IPS-15b (cell line): ENCODE results near the gene PTPRN2.

Experiments used
- H3K27me3 ChIP-seq: one replicate; pipeline ENCODE4 v1.6.1; 2013; ENCODE audit warnings: low read length; ENCODE audit not compliant: control insufficient read depth, insufficient read depth
- H3K36me3 ChIP-seq: one replicate; pipeline ENCODE4 v1.6.1; 2013; ENCODE audit warnings: low read length; ENCODE audit not compliant: control insufficient read depth, insufficient read depth
- H3K4me1 ChIP-seq: one replicate; pipeline ENCODE4 v1.6.1; 2013; ENCODE audit warnings: mild to moderate bottlenecking, low read length; ENCODE audit not compliant: control insufficient read depth, insufficient read depth
- H3K4me3 ChIP-seq: one replicate; pipeline ENCODE4 v1.5.1; 2013; ENCODE audit warnings: low read depth, low read length
- H3K9ac ChIP-seq: one replicate; pipeline ENCODE4 v1.6.1; 2013; ENCODE audit warnings: low read depth, mild to moderate bottlenecking, low read length
- H3K9me3 ChIP-seq: one replicate; pipeline ENCODE4 v1.6.1; 2013; ENCODE audit warnings: mild to moderate bottlenecking, low read length; ENCODE audit not compliant: control insufficient read depth, insufficient read depth

Gene PTPRN2

GRCh38 chr7:157662981-157663716, 924.5 kb downstream of the PTPRN2 start:
- Histone ChIP-seq H3K4me3 (no peak overlapping the region), H3K9ac (no peak overlapping the region), H3K27me3 (no peaks in the 10 kb centered on the region), H3K36me3 (peaks cover 5% of the 10 kb centered on the region), H3K9me3 (no peaks in the 10 kb centered on the region), H3K4me1 (no peaks in the 10 kb centered on the region)

DNA sequence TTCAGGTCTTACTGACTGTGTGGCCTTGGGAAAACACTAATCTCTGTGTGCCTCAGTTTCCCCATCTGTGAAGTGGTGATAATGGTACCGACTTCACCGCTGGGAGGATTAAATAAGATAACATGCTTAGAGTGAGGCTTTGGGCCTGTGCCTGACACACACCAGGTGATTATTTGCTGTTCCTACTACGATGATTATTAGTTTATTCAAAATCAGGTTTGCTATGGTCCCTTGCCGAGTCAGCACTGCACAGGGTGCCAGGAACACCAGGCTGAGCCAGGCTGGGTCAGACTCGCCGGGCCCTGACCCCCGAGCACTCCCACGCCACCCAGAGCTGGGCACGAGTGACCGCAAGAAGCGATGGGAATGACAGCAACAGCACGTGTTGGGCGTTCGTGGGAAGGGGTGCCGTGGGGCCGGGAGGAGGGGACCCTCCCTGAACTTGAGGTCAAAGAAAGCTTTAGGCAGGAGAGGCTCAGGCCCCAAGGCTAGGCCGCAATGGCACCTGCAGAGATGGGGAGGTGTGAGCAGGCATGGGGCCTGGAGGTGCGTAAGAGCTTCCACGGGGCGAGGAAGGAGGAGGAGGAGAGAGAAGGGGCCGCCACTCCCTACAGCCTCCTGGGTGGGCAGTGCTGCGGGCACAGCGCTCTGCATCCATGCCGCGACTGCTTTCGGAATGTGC, 925.4 kb downstream of the PTPRN2 start:
- Histone ChIP-seq H3K27me3 (no peaks in the 10 kb centered on the region), H3K4me3 (no peak overlapping the region), H3K4me1 (no peaks in the 10 kb centered on the region), H3K36me3 (peaks cover 5% of the 10 kb centered on the region), H3K9ac (no peak overlapping the region), H3K9me3 (no peaks in the 10 kb centered on the region)

DNA sequence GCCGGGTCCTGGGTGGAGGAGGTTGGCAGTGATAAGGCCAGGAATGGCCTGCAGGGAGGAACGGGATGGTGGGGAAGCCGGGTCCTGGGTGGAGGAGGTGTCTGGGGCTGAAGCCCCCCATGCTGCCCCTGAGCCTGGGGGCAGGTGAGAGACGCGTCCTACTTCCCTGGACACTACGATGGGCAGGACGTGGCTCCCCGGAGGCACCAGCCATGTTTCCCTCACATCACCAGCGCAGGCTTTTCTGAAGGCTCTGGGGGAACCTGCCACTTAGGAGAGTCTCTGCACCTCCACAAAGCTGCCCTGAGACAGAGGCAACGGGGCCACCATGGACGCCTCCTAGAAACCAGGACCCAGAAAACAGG, 926.0 kb downstream of the PTPRN2 start:
- peaks cover 5% of the 10 kb centered on the region for H3K36me3 ChIP-seq
- no peak overlapping the region for H3K9ac ChIP-seq
- H3K27me3 ChIP-seq: no peaks in the 10 kb centered on the region
- no peaks in the 10 kb centered on the region for H3K4me1 ChIP-seq
- H3K4me3 ChIP-seq: no peak overlapping the region
- H3K9me3 ChIP-seq: no peaks in the 10 kb centered on the region

DNA sequence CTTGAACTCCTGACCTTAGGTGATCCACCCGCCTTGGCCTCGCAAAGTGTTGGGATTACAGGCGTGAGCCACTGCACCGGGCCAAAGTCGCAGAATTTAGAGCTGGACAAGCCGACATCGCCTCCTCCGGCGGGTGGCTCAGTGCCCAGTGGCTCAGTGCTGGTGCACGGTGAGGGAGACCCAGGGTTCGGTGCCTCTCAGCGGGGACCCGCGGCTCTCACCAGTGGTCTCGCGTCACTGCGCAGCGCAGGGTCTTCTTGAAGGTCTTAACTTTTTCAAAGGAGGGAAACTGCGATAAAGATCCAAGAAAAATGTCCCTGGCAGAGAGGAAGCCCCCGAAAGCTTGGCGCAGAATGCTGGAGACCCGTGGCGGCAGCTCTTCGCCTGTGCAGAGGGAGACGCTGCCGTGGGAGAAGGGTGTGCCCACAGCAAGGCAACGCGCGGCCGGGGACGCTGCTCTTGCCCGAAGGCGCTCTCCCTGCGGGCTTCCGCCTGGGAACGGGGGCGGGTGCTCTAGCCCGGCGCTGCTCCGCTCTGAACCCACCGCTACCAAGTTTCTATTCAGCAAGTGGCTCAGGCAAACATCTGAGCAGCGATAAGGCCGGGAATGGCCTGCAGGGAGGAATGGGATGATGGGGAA, 926.5 kb downstream of the PTPRN2 start:
- H3K4me3 ChIP-seq: no peak overlapping the region
- no peaks in the 10 kb centered on the region for H3K27me3 ChIP-seq
- peaks cover 5% of the 10 kb centered on the region for H3K36me3 ChIP-seq
- no peaks in the 10 kb centered on the region for H3K9me3 ChIP-seq
- no peak overlapping the region for H3K9ac ChIP-seq
- H3K4me1 ChIP-seq: no peaks in the 10 kb centered on the region

DNA sequence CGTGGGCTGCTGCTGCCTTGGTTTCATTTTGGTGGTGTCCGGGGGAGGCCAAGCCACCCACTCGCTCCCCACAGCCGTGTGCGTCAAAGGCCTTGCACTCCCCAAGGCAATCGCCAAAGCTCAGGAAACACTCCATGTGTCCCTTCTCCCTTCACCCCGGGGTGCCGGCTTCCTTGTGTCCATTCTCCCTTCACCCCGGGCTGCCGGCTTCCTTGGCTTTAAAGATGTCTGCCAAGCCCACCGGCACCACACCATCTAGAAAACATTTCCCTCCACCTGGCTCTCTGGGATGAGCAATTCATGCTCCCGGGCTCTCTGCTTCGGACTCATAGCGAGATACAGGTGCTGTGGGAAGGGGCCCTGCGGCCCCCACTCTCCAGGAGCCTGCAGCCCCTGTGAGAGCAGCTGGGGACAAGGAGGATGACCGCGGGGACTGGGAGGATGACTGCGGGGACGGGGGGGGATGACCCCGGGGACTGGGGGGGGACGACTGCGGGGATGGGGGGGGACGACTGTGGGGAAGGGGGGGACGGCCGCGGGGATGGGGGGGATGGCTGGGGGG, 928.7 kb downstream of the PTPRN2 start:
- H3K9me3 ChIP-seq: no peaks in the 10 kb centered on the region
- no peak overlapping the region for H3K9ac ChIP-seq
- H3K36me3 ChIP-seq: peaks cover 5% of the 10 kb centered on the region
- no peaks in the 10 kb centered on the region for H3K27me3 ChIP-seq
- no peak overlapping the region for H3K4me3 ChIP-seq
- H3K4me1 ChIP-seq: no peaks in the 10 kb centered on the region

- Histone ChIP-seq H3K27me3 (no peaks in the 10 kb centered on the region), H3K9ac (no peak overlapping the region), H3K9me3 (no peaks in the 10 kb centered on the region), H3K4me3 (no peak overlapping the region), H3K4me1 (no peaks in the 10 kb centered on the region), H3K36me3 (peaks cover 5% of the 10 kb centered on the region)
These were observed 929.6 kb downstream of the PTPRN2 start for GRCh38 chr7:157657741-157658740.

- no peaks in the 10 kb centered on the region for H3K27me3 ChIP-seq
- no peak overlapping the region for H3K4me3 ChIP-seq
- no peaks in the 10 kb centered on the region for H3K36me3 ChIP-seq
- no peak overlapping the region for H3K9ac ChIP-seq
- no peaks in the 10 kb centered on the region for H3K4me1 ChIP-seq
- H3K9me3 ChIP-seq: no peaks in the 10 kb centered on the region
These were observed 931.3 kb downstream of the PTPRN2 start for GRCh38 chr7:157656195-157656769.

- H3K4me3 ChIP-seq: no peak overlapping the region
- H3K9me3 ChIP-seq: no peaks in the 10 kb centered on the region
- no peaks in the 10 kb centered on the region for H3K36me3 ChIP-seq
- H3K27me3 ChIP-seq: no peaks in the 10 kb centered on the region
- H3K4me1 ChIP-seq: no peaks in the 10 kb centered on the region
- H3K9ac ChIP-seq: no peak overlapping the region
These were observed 933.3 kb downstream of the PTPRN2 start for GRCh38 chr7:157654350-157654749.

DNA sequence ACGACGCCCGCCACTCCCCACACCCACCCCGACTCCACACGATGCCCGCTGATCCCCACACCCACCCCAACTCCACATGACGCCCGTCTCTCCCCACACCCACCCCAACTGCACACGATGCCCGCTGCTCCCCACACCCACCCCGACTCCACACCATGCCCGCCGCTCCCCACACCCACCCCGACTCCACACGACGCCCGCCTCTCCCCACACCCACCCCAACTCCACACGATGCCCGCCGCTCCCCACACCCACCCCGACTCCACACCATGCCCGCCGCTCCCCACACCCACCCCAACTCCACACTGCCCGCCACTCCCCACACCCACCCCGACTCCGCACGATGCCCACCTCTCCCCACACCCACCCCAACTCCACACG, 933.8 kb downstream of the PTPRN2 start:
- H3K9ac ChIP-seq: no peak overlapping the region
- no peaks in the 10 kb centered on the region for H3K36me3 ChIP-seq
- H3K4me3 ChIP-seq: no peak overlapping the region
- no peaks in the 10 kb centered on the region for H3K27me3 ChIP-seq
- H3K4me1 ChIP-seq: no peaks in the 10 kb centered on the region
- no peaks in the 10 kb centered on the region for H3K9me3 ChIP-seq

DNA sequence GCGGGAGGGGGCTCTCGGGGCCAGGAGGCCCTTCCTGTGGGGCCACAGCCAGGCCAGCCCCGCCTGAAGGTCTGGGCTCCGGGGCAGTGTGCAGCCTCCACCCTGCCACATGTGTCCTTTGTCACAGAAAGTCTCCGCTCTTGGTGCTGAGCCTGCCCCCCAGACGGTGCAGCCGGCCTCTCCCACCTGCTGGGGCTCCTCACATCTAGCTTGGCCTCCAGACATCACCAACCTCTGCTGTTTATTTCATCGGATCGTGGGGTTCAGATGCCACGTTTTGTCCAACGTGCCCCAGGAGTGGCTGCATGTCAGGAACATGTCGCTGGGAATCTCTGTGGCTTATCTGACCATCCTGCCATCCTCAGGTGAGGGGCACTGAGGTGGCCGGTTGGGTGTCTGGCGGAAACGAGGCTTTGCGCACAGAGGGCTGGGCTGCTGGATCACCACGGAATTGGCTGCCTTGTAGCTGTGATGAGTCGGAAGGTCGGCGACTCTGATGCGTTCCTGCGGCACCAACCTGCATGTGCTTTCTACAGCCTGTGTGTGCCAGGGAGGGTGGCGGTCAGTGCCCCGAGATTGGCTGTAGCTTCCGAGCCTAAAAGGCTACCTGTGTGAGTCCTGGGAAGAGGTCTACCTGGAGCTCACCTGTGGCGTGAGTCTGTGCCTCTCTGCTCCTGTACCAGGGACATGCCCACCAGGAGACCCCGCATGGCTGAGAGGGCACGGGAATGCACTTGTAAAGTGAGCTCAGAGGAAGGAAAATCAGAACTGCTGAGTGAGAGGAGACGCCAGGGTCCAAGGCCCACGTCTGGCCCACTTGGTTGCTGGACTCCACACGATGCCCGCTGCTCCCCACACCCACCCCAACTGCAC, 934.4 kb downstream of the PTPRN2 start:
- Histone ChIP-seq H3K4me1 (no peaks in the 10 kb centered on the region), H3K9ac (no peak overlapping the region), H3K36me3 (no peaks in the 10 kb centered on the region), H3K9me3 (no peaks in the 10 kb centered on the region), H3K4me3 (no peak overlapping the region), H3K27me3 (no peaks in the 10 kb centered on the region)
